Astrocyte (in vitro differentiated cells and primary cell): ENCODE measurements around the gene MYO1C.

Experiments
- CTCF ChIP-seq: IDR thresholded peaks from 2 replicates; pipeline ENCODE4 v1.5.1; 2011; ENCODE audit warnings: low read depth, mild to moderate bottlenecking, inconsistent platforms, low read length, moderate library complexity; ENCODE audit not compliant: insufficient read depth
- EZH2 ChIP-seq: IDR thresholded peaks from 2 replicates; pipeline ENCODE4 v1.6.1; 2012; ENCODE audit warnings: mild to moderate bottlenecking, low read length, inconsistent platforms; ENCODE audit not compliant: insufficient read depth

- TF ChIP-seq CTCF (no peak), EZH2 (no peak)
Observed at GRCh38 chr17:1521086-1521640, 28.7 kb upstream of the MYO1C start.
